CD4-positive, CD25-positive, alpha-beta regulatory T cell (primary cell): ENCODE results near the gene FAM13A. TPM values are rescaled to one million over a fixed set of nuclear protein-coding genes. Genes with fewer than 3 reads are reported as not detected.

Source experiments
- ATAC-seq, 2 donors: fragments of 150-1000 bp; cut with Tn5 transposase; one replicate each; pipeline ENCODE4 v1.10.0; 2021; ENCODE audit warnings: low read depth in 2 of 2, moderate number of reproducible peaks in 2 of 2, moderate library complexity in 1 of 2
- DNase-seq, 3 donors: peaks; one replicate each; pipeline versions ENCODE4 v3.0.0 to v3.0.0-alpha.2; 2012 to 2022; ENCODE audit warnings: mixed read lengths in 1 of 3
- H3K27ac ChIP-seq: one replicate; pipeline ENCODE4 v1.7.0; 2013; ENCODE audit warnings: mild to moderate bottlenecking, low read length; ENCODE audit not compliant: insufficient read depth, poor library complexity, severe bottlenecking
- H3K27me3 ChIP-seq: one replicate; pipeline ENCODE4 v1.7.0; 2013; ENCODE audit warnings: low read length; ENCODE audit not compliant: control insufficient read depth, insufficient read depth
- H3K36me3 ChIP-seq: one replicate; pipeline ENCODE4 v1.7.0; 2013; ENCODE audit warnings: mild to moderate bottlenecking, low read length, moderate library complexity; ENCODE audit not compliant: control insufficient read depth, insufficient read depth
- H3K4me1 ChIP-seq: 2 replicates; pipeline ENCODE4 v1.7.0; 2013; ENCODE audit warnings: mild to moderate bottlenecking, low read length; ENCODE audit not compliant: insufficient read depth, control insufficient read depth, poor library complexity, severe bottlenecking
- H3K4me3 ChIP-seq: one replicate; pipeline ENCODE4 v1.7.0; 2013; ENCODE audit warnings: low read depth, mild to moderate bottlenecking, low read length, moderate library complexity
- H3K9me3 ChIP-seq, 2 experiments: 1 replicate in 1 of 2; 2 replicates in 1 of 2; pipeline ENCODE4 v1.7.0; 2013; ENCODE audit warnings: low read length in 2 of 2, mild to moderate bottlenecking in 1 of 2, moderate library complexity in 1 of 2; ENCODE audit not compliant: control insufficient read depth in 2 of 2
- H3K27ac Mint-ChIP-seq, 3 donors: one replicate each; pipeline ENCODE4 v1.8.0; 2020 to 2022; ENCODE audit warnings: mild to moderate bottlenecking in 3 of 3, mixed read lengths in 3 of 3, moderate library complexity in 2 of 3
- H3K27me3 Mint-ChIP-seq: one replicate; pipeline ENCODE4 v1.8.0; 2022; ENCODE audit warnings: mild to moderate bottlenecking, mixed read lengths
- H3K36me3 Mint-ChIP-seq: one replicate; pipeline ENCODE4 v1.8.0; 2020; ENCODE audit warnings: mixed read lengths
- H3K4me1 Mint-ChIP-seq, 4 donors: one replicate each; pipeline ENCODE4 v1.8.0; 2020 to 2022; ENCODE audit warnings: mixed read lengths in 4 of 4, mild to moderate bottlenecking in 1 of 4
- H3K4me3 Mint-ChIP-seq, 4 donors: one replicate each; pipeline ENCODE4 v1.8.0; 2020 to 2022; ENCODE audit warnings: mild to moderate bottlenecking in 4 of 4, mixed read lengths in 4 of 4, moderate library complexity in 3 of 4
- H3K9me3 Mint-ChIP-seq, 7 donors: one replicate each; pipeline ENCODE4 v1.8.0; 2020 to 2022; ENCODE audit warnings: mixed read lengths in 7 of 7, mild to moderate bottlenecking in 3 of 7, moderate library complexity in 2 of 7
- polyA plus RNA-seq, 4 donors: library from polyadenylated mRNA; unstranded; fragments of 300-500 nt; fragmentation: Illumina TruSeq; gene quantifications; one replicate each; pipeline ENCODE4 v1.2.3, GENCODE V29; 2021
- total RNA-seq: library from RNA; stranded (reverse); gene quantifications from one replicate; pipeline ENCODE4 v1.2.3, GENCODE V29; 2022

The FAM13A gene
- total and polyA plus RNA-seq, 5 donors from 2014 or later, result 7.8 to 38.4 (median 11.1) TPM

- no peaks in the 10 kb centered on the region for H3K27me3 Mint-ChIP-seq
- Histone ChIP-seq H3K36me3 (no peaks in the 10 kb centered on the region), H3K4me3 (no peak overlapping the region), H3K27me3 (no peaks in the 10 kb centered on the region), H3K27ac (no peak overlapping the region), H3K9me3 (no peaks in the 10 kb centered on the region), H3K4me1 (no peaks in the 10 kb centered on the region)
- H3K27ac Mint-ChIP-seq, result no peak overlapping the region
- H3K4me1 Mint-ChIP-seq, result peaks cover 4 to 16% (median 9%) of the 10 kb centered on the region in 4 donors
- H3K36me3 Mint-ChIP-seq, result no peaks in the 10 kb centered on the region
- no peaks in the 10 kb centered on the region for H3K9me3 Mint-ChIP-seq
- DNase-seq (no peak), ATAC-seq (no peak)
- H3K4me3 Mint-ChIP-seq, result no peak overlapping the region
Measured at GRCh38 chr4:88831031-88831430, 226.0 kb downstream of the FAM13A start.

- DNase-seq, result no peak
- Mint-ChIP-seq H3K27ac (peak overlapping the region in 1 of 3 donors; percentile 57), H3K4me1 (peaks cover 4 to 16% (median 9%) of the 10 kb centered on the region in 4 donors), H3K27me3 (no peaks in the 10 kb centered on the region), H3K36me3 (no peaks in the 10 kb centered on the region), H3K4me3 (no peak overlapping the region), H3K9me3 (no peaks in the 10 kb centered on the region)
- no peaks in the 10 kb centered on the region for H3K36me3 ChIP-seq
- H3K4me3 ChIP-seq, result no peak overlapping the region
- no peaks in the 10 kb centered on the region for H3K27me3 ChIP-seq
- no peak overlapping the region for H3K27ac ChIP-seq
- no peak for ATAC-seq
- no peaks in the 10 kb centered on the region for H3K9me3 ChIP-seq
- no peaks in the 10 kb centered on the region for H3K4me1 ChIP-seq
Measured at GRCh38 chr4:88830598-88830997, 226.4 kb downstream of the FAM13A start.

GRCh38 chr4:88828842-88829571, 228.0 kb downstream of the FAM13A start:
- Histone ChIP-seq H3K4me1 (no peaks in the 10 kb centered on the region), H3K9me3 (no peaks in the 10 kb centered on the region), H3K4me3 (no peak overlapping the region), H3K27me3 (no peaks in the 10 kb centered on the region), H3K27ac (no peak overlapping the region), H3K36me3 (no peaks in the 10 kb centered on the region)
- H3K27me3 Mint-ChIP-seq, result no peaks in the 10 kb centered on the region
- no peak for DNase-seq
- peaks cover 0 to 16% (median 8%) of the 10 kb centered on the region in 4 donors for H3K4me1 Mint-ChIP-seq
- H3K27ac Mint-ChIP-seq, result no peak overlapping the region
- no peak overlapping the region for H3K4me3 Mint-ChIP-seq
- ATAC-seq, result no peak
- no peaks in the 10 kb centered on the region for H3K9me3 Mint-ChIP-seq
- H3K36me3 Mint-ChIP-seq, result no peaks in the 10 kb centered on the region

- Histone ChIP-seq H3K27ac (no peak overlapping the region), H3K36me3 (no peaks in the 10 kb centered on the region), H3K4me3 (no peak overlapping the region), H3K9me3 (no peaks in the 10 kb centered on the region), H3K27me3 (no peaks in the 10 kb centered on the region), H3K4me1 (peaks cover 9% of the 10 kb centered on the region)
- peaks cover 7 to 22% (median 13%) of the 10 kb centered on the region in 4 donors for H3K4me1 Mint-ChIP-seq
- no peak overlapping the region for H3K4me3 Mint-ChIP-seq
- ATAC-seq, result no peak
- H3K9me3 Mint-ChIP-seq, result no peaks in the 10 kb centered on the region
- DNase-seq, result no peak
- H3K27me3 Mint-ChIP-seq, result no peaks in the 10 kb centered on the region
- H3K27ac Mint-ChIP-seq, result no peak overlapping the region
- H3K36me3 Mint-ChIP-seq, result no peaks in the 10 kb centered on the region
Measured at GRCh38 chr4:88827442-88827841, 229.5 kb downstream of the FAM13A start.

- H3K27me3 Mint-ChIP-seq, result no peaks in the 10 kb centered on the region
- DNase-seq, result no peak
- Histone ChIP-seq H3K4me1 (peaks cover 12% of the 10 kb centered on the region), H3K27ac (no peak overlapping the region), H3K4me3 (no peak overlapping the region), H3K9me3 (no peaks in the 10 kb centered on the region), H3K36me3 (no peaks in the 10 kb centered on the region), H3K27me3 (no peaks in the 10 kb centered on the region)
- peaks cover 9 to 20% (median 11%) of the 10 kb centered on the region in 4 donors for H3K4me1 Mint-ChIP-seq
- no peak overlapping the region for H3K4me3 Mint-ChIP-seq
- ATAC-seq, result no peak
- H3K27ac Mint-ChIP-seq, result no peak overlapping the region
- no peaks in the 10 kb centered on the region for H3K36me3 Mint-ChIP-seq
- H3K9me3 Mint-ChIP-seq, result no peaks in the 10 kb centered on the region
Measured at GRCh38 chr4:88826771-88827170, 230.2 kb downstream of the FAM13A start.

GRCh38 chr4:88825931-88826330, 231.1 kb downstream of the FAM13A start:
- Mint-ChIP-seq H3K4me3 (no peak overlapping the region), H3K27ac (no peak overlapping the region), H3K9me3 (no peaks in the 10 kb centered on the region), H3K4me1 (peaks cover 10 to 22% (median 12%) of the 10 kb centered on the region in 4 donors), H3K36me3 (no peaks in the 10 kb centered on the region), H3K27me3 (no peaks in the 10 kb centered on the region)
- ATAC-seq (no peak), DNase-seq (no peak)
- Histone ChIP-seq H3K4me3 (no peak overlapping the region), H3K9me3 (no peaks in the 10 kb centered on the region), H3K27me3 (no peaks in the 10 kb centered on the region), H3K4me1 (peaks cover 19% of the 10 kb centered on the region), H3K27ac (no peak overlapping the region), H3K36me3 (no peaks in the 10 kb centered on the region)

- Mint-ChIP-seq H3K9me3 (no peaks in the 10 kb centered on the region), H3K4me1 (peaks cover 19 to 44% (median 29%) of the 10 kb centered on the region in 4 donors), H3K36me3 (no peaks in the 10 kb centered on the region), H3K27me3 (no peaks in the 10 kb centered on the region), H3K27ac (peak overlapping the region; percentile 97 to 99 (median 97)), H3K4me3 (peak overlapping the region; percentile 86 to 98 (median 95))
- peak overlapping the region; percentile 87 for H3K27ac ChIP-seq
- ATAC-seq (peak; percentile 93 to 95), DNase-seq (peak; percentile 59 to 92 (median 83))
- peaks cover 23% of the 10 kb centered on the region for H3K4me1 ChIP-seq
- H3K9me3 ChIP-seq, result no peaks in the 10 kb centered on the region
- H3K27me3 ChIP-seq, result no peaks in the 10 kb centered on the region
- H3K4me3 ChIP-seq, result peak overlapping the region; percentile 96
- H3K36me3 ChIP-seq, result no peaks in the 10 kb centered on the region
Measured at GRCh38 chr4:88823058-88823919, 233.7 kb downstream of the FAM13A start.
